ENCODE measurements around the gene SMO. TPM values are rescaled to one million over a fixed set of nuclear protein-coding genes. Genes with fewer than 3 reads are reported as not detected.

The SMO gene
- total and polyA plus RNA-seq, 3 experiments from 2014 or later = 0.22 to 0.33 TPM; not detected in 1

GRCh38 chr7:129193892-129194291 is 5.5 kb downstream of the SMO start:
- Histone ChIP-seq H3K36me3 (ENCODE audit: insufficient read depth, low read length) (no peaks in the 10 kb centered on the region), H3K27ac (ENCODE audit: low read depth, low read length) (no peak overlapping the region), H3K9me3 (ENCODE audit: low read length) (no peaks in the 10 kb centered on the region), H3K4me3 (ENCODE audit: low read length) (no peak overlapping the region), H3K4me1 (ENCODE audit: insufficient read depth, low read length) (no peaks in the 10 kb centered on the region), H3K27me3 (ENCODE audit: insufficient read depth, low read length, poor library complexity, severe bottlenecking) (peaks cover 18% of the 10 kb centered on the region)
- Mint-ChIP-seq H3K36me3 (no peaks in the 10 kb centered on the region), H3K4me1 (peaks cover 0 to 5% (median 5%) of the 10 kb centered on the region in 3 donors), H3K27ac (no peak overlapping the region), H3K27me3 (peaks cover 16 to 39% of the 10 kb centered on the region in 2 donors), H3K4me3 (no peak overlapping the region), H3K9me3 (no peaks in the 10 kb centered on the region)
- POLR2A ChIA-PET = no interaction called here
- CTCF ChIA-PET = interaction anchor here (1.3 kb wide), 1 partner anchor 102 kb away, joined by 3 read pairs; no protein-coding TSS in a partner anchor
- no peak for DNase-seq

DNA sequence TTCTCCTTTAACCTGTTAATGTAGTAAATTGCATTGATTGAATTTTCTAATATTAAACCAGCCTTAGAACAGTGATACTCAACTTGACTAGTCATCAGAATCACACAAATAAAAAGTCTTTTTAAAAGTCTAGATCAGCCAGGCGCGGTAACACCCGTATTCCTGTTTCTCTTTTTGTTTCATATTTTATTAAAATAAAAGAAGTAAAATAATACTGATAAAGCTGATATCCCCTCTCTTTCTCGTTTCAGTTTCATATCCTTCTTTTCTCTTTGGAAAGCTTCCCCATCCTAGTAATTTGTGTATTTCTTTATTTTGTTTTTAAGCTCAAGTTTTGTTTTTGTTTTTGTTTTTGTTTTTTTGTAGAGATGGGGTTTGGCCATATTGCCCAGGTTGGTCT is 9.3 kb downstream of the SMO start:
- H3K27ac ChIP-seq (ENCODE audit: low read depth, low read length) = no peak overlapping the region
- no peak for DNase-seq
- H3K9me3 ChIP-seq (ENCODE audit: low read length) = no peaks in the 10 kb centered on the region
- Mint-ChIP-seq H3K27ac (no peak overlapping the region), H3K4me1 (no peaks in the 10 kb centered on the region), H3K27me3 (peaks cover 5 to 21% of the 10 kb centered on the region in 2 donors), H3K4me3 (no peak overlapping the region), H3K36me3 (no peaks in the 10 kb centered on the region), H3K9me3 (no peaks in the 10 kb centered on the region)
- H3K4me3 ChIP-seq (ENCODE audit: low read length) = no peak overlapping the region
- no peaks in the 10 kb centered on the region for H3K36me3 ChIP-seq (ENCODE audit: insufficient read depth, low read length)
- ChIA-PET POLR2A (no interaction called here), CTCF (interaction anchor here (1.1 kb wide), 1 partner anchor 72 kb away, joined by 3 read pairs; no protein-coding TSS in a partner anchor)
- H3K4me1 ChIP-seq (ENCODE audit: insufficient read depth, low read length) = no peaks in the 10 kb centered on the region
- H3K27me3 ChIP-seq (ENCODE audit: insufficient read depth, low read length, poor library complexity, severe bottlenecking) = peaks cover under 1% of the 10 kb centered on the region

- CTCF ChIA-PET = interaction anchor here (0.6 to 1.4 kb wide), 3 partner anchors 10 to 19 kb away, joined by 3 read pairs; no protein-coding TSS in a partner anchor
- no peaks in the 10 kb centered on the region for H3K36me3 Mint-ChIP-seq
- no peaks in the 10 kb centered on the region for H3K4me1 Mint-ChIP-seq
- H3K27me3 ChIP-seq (ENCODE audit: insufficient read depth, low read length, poor library complexity, severe bottlenecking) = no peaks in the 10 kb centered on the region
- H3K27me3 Mint-ChIP-seq = peaks cover 9 to 20% of the 10 kb centered on the region in 2 donors
- no peaks in the 10 kb centered on the region for H3K9me3 ChIP-seq (ENCODE audit: low read length)
- no peaks in the 10 kb centered on the region for H3K36me3 ChIP-seq (ENCODE audit: insufficient read depth, low read length)
- POLR2A ChIA-PET = no interaction called here
- no peak overlapping the region for H3K4me3 Mint-ChIP-seq
- H3K9me3 Mint-ChIP-seq = no peaks in the 10 kb centered on the region
- no peaks in the 10 kb centered on the region for H3K4me1 ChIP-seq (ENCODE audit: insufficient read depth, low read length)
- H3K27ac Mint-ChIP-seq = no peak overlapping the region
- no peak for DNase-seq
- H3K4me3 ChIP-seq (ENCODE audit: low read length) = no peak overlapping the region
- no peak overlapping the region for H3K27ac ChIP-seq (ENCODE audit: low read depth, low read length)
Observed at GRCh38 chr7:129199406-129199805, 11.0 kb downstream of the SMO start.

- ChIA-PET CTCF (no interaction called here), POLR2A (no interaction called here)
Observed at GRCh38 chr7:129202058-129202777, 13.8 kb downstream of the SMO start.

DNA sequence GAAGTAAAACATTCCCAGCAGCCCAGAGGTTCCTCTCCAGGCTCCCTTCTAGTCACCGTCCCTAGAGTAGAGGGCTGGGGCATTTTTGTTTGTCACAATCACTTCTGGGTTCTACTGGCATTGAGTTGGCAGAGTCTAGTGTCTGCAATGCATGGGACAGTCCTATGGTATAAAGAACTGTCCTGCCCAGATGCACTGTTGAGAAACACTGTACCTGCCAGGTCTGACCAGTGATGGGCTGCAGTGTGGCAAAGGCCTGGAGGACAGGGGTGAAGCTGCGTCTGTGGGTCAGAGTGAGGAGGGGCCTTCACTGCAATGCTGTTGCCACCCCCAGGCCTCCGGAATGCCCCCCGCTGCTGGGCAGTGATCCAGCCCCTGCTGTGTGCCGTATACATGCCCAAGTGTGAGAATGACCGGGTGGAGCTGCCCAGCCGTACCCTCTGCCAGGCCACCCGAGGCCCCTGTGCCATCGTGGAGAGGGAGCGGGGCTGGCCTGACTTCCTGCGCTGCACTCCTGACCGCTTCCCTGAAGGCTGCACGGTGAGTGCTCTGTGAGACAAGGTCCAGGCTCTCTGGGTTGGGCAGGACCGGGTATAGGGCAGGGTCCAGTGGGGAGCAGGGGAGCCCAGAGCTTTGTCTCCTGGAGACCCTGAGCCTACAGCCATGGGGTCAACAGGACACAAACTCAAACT is 14.8 kb downstream of the SMO start:
- Histone ChIP-seq H3K4me1 (ENCODE audit: insufficient read depth, low read length) (no peaks in the 10 kb centered on the region), H3K27me3 (ENCODE audit: insufficient read depth, low read length, poor library complexity, severe bottlenecking) (no peaks in the 10 kb centered on the region), H3K9me3 (ENCODE audit: low read length) (no peaks in the 10 kb centered on the region), H3K27ac (ENCODE audit: low read depth, low read length) (no peak overlapping the region), H3K4me3 (ENCODE audit: low read length) (no peak overlapping the region), H3K36me3 (ENCODE audit: insufficient read depth, low read length) (no peaks in the 10 kb centered on the region)
- DNase-seq = no peak
- H3K27ac Mint-ChIP-seq = no peak overlapping the region
- no peak overlapping the region for H3K4me3 Mint-ChIP-seq
- CTCF ChIA-PET = interaction anchor here (1.0 kb wide), 1 partner anchor 15 kb away, joined by 3 read pairs; no protein-coding TSS in a partner anchor
- H3K27me3 Mint-ChIP-seq = peaks cover 14 to 20% of the 10 kb centered on the region in 2 donors
- POLR2A ChIA-PET = no interaction called here
- peaks cover 6 to 10% (median 9%) of the 10 kb centered on the region in 3 donors for H3K4me1 Mint-ChIP-seq
- H3K36me3 Mint-ChIP-seq = no peaks in the 10 kb centered on the region
- no peaks in the 10 kb centered on the region for H3K9me3 Mint-ChIP-seq

More at GRCh38 chr7:129202058-129202777, 13.8 kb downstream of the SMO start:
- H3K4me1 Mint-ChIP-seq = peaks cover 6 to 10% (median 9%) of the 10 kb centered on the region in 3 donors
- H3K36me3 Mint-ChIP-seq = no peaks in the 10 kb centered on the region
- Histone ChIP-seq H3K4me3 (ENCODE audit: low read length) (no peak overlapping the region), H3K27me3 (ENCODE audit: insufficient read depth, low read length, poor library complexity, severe bottlenecking) (no peaks in the 10 kb centered on the region), H3K9me3 (ENCODE audit: low read length) (no peaks in the 10 kb centered on the region), H3K36me3 (ENCODE audit: insufficient read depth, low read length) (no peaks in the 10 kb centered on the region), H3K27ac (ENCODE audit: low read depth, low read length) (no peak overlapping the region), H3K4me1 (ENCODE audit: insufficient read depth, low read length) (no peaks in the 10 kb centered on the region)
- H3K27me3 Mint-ChIP-seq = peaks cover 10 to 20% of the 10 kb centered on the region in 2 donors
- H3K9me3 Mint-ChIP-seq = no peaks in the 10 kb centered on the region
- H3K4me3 Mint-ChIP-seq = no peak overlapping the region
- DNase-seq = no peak
- no peak overlapping the region for H3K27ac Mint-ChIP-seq

- Histone ChIP-seq H3K9me3 (ENCODE audit: low read length) (no peaks in the 10 kb centered on the region), H3K27me3 (ENCODE audit: insufficient read depth, low read length, poor library complexity, severe bottlenecking) (no peaks in the 10 kb centered on the region), H3K4me1 (ENCODE audit: insufficient read depth, low read length) (no peaks in the 10 kb centered on the region), H3K36me3 (ENCODE audit: insufficient read depth, low read length) (no peaks in the 10 kb centered on the region), H3K4me3 (ENCODE audit: low read length) (no peak overlapping the region), H3K27ac (ENCODE audit: low read depth, low read length) (no peak overlapping the region)
- DNase-seq = no peak
- Mint-ChIP-seq H3K27ac (peak overlapping the region in 2 of 8 donors; percentile 26 to 42), H3K4me3 (no peak overlapping the region), H3K9me3 (no peaks in the 10 kb centered on the region), H3K27me3 (peaks cover 14 to 25% of the 10 kb centered on the region in 2 donors), H3K4me1 (peaks cover 6 to 10% (median 9%) of the 10 kb centered on the region in 3 donors), H3K36me3 (no peaks in the 10 kb centered on the region)
- POLR2A ChIA-PET = no interaction called here
- CTCF ChIA-PET = no interaction called here
Observed at GRCh38 chr7:129205126-129205818, 16.8 kb downstream of the SMO start.

DNA sequence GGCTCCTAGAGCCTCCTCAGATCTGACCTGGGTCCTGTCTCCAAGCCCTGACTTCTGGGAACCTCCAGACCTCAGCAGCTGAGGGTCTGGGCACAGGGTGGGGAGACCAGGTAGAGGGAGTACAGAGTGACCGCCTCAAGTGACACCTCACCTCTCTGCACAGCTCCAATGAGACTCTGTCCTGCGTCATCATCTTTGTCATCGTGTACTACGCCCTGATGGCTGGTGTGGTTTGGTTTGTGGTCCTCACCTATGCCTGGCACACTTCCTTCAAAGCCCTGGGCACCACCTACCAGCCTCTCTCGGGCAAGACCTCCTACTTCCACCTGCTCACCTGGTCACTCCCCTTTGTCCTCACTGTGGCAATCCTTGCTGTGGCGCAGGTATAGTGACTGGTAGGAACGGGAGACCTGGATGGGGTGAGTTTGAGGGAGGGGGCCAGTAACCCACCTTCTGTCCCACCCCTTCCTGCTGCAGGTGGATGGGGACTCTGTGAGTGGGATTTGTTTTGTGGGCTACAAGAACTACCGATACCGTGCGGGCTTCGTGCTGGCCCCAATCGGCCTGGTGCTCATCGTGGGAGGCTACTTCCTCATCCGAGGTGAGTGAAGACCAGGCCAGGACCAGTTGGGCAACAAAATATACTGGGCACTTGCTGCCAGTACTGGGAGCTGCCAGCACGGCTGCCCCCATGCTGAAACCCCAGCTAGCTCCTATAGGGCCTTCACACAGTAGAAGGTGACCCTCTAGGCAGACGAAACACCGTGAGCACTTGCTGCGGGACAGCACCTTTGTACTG is 17.8 kb downstream of the SMO start:
- Mint-ChIP-seq H3K36me3 (no peaks in the 10 kb centered on the region), H3K27me3 (peaks cover 14 to 23% of the 10 kb centered on the region in 2 donors), H3K4me3 (no peak overlapping the region), H3K4me1 (peaks cover 6 to 10% (median 9%) of the 10 kb centered on the region in 3 donors), H3K27ac (peak overlapping the region in 3 of 8 donors; percentile 26 to 70 (median 42)), H3K9me3 (no peaks in the 10 kb centered on the region)
- POLR2A ChIA-PET = no interaction called here
- H3K36me3 ChIP-seq (ENCODE audit: insufficient read depth, low read length) = no peaks in the 10 kb centered on the region
- CTCF ChIA-PET = interaction anchor here (1.3 to 1.7 kb wide), 2 partner anchors 12 to 42 kb away, joined by 4 read pairs; no protein-coding TSS in a partner anchor
- peak in 1 of 5 donors; percentile 40 for DNase-seq
- no peaks in the 10 kb centered on the region for H3K27me3 ChIP-seq (ENCODE audit: insufficient read depth, low read length, poor library complexity, severe bottlenecking)
- H3K4me3 ChIP-seq (ENCODE audit: low read length) = no peak overlapping the region
- H3K9me3 ChIP-seq (ENCODE audit: low read length) = no peaks in the 10 kb centered on the region
- no peak overlapping the region for H3K27ac ChIP-seq (ENCODE audit: low read depth, low read length)
- H3K4me1 ChIP-seq (ENCODE audit: insufficient read depth, low read length) = no peaks in the 10 kb centered on the region
